HG03025 (cell line): Measurements from ENCODE around the gene HNRNPM.

ENCODE experiments used
- ATAC-seq: cut with Tn5 transposase; IDR thresholded peaks from one replicate; pipeline ENCODE4 v1.9.1; 2021; ENCODE audit warnings: mild to moderate bottlenecking, moderate library complexity; ENCODE audit not compliant: unreplicated experiment, low FRiP score

Gene HNRNPM

DNA sequence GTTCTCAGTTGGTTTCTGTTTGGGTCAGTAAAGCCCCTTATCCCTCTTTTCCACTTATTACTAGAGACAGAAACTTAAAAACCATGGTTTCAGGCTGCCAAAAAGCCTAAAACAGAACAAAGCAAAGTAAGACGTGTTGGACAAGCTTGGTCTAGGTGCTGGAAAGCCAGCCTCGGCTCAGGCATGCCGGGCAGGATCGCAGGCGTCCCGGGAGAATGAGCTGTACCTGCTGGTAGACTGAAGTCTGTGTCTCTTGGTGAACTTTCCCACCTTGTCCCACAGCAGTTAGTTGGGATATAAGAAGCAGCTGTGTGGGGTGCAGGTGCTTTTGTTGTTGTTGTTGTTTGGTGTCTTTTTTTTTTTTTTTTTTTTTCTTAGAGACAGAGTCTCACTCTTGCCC is 36.8 kb downstream of the HNRNPM start:
- no peak for ATAC-seq

GRCh38 chr19:8482696-8483095 is 37.9 kb downstream of the HNRNPM start:
- no peak for ATAC-seq

- no peak for ATAC-seq
These were observed 38.4 kb downstream of the HNRNPM start for GRCh38 chr19:8483165-8483564.

- ATAC-seq = no peak
These were observed 39.6 kb downstream of the HNRNPM start for GRCh38 chr19:8484331-8484894.

DNA sequence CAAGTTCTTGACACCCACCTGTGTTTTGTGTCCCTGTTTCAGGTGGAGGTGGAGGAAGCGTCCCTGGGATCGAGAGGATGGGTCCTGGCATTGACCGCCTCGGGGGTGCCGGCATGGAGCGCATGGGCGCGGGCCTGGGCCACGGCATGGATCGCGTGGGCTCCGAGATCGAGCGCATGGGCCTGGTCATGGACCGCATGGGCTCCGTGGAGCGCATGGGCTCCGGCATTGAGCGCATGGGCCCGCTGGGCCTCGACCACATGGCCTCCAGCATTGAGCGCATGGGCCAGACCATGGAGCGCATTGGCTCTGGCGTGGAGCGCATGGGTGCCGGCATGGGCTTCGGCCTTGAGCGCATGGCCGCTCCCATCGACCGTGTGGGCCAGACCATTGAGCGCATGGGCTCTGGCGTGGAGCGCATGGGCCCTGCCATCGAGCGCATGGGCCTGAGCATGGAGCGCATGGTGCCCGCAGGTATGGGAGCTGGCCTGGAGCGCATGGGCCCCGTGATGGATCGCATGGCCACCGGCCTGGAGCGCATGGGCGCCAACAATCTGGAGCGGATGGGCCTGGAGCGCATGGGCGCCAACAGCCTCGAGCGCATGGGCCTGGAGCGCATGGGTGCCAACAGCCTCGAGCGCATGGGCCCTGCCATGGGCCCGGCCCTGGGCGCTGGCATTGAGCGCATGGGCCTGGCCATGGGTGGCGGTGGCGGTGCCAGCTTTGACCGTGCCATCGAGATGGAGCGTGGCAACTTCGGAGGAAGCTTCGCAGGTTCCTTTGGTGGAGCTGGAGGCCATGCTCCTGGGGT is 41.0 kb downstream of the HNRNPM start:
- no peak for ATAC-seq

DNA sequence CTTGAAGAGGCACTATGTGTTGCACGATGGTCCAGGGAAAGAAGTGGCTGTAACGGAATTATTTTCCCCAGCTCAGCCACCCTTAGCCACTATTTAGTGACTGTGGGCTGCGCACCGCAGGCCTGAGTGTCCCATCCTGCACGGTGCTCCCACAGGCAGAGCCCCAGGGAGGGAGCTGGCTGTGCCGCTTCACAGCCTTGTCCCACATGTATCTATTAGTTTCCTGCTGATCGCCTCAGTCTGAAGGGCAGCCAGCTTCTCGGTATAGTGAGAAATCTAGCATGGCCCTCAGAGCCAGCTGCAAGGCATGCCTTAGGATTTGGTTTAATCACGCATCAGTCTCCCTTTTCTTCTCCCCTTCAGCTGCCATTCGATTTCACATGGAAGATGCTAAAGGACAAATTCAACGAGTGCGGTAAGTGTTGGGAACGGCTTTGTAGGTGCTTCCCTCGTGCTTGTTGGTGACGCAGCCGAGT is 41.9 kb downstream of the HNRNPM start:
- no peak for ATAC-seq

GRCh38 chr19:8487137-8487851 is 42.5 kb downstream of the HNRNPM start:
- no peak for ATAC-seq

DNA sequence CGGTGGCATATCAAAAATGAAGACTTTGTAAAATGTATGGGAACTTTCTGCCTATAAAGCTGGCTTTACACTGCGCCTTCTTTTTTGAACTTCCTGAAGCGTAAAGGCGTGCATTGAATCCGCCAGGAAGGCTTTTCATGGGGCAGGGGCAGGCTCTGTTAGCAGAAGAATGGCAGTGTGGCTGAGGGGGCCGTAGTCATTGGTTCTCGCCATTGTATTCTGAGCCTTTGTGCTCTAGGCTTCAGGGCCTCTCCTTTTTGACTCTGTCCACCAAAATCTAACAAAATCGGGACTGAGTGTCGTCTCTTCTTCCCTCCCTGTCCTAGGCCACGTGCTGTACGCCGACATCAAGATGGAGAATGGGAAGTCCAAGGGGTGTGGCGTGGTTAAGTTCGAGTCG is 43.6 kb downstream of the HNRNPM start:
- ATAC-seq = no peak

DNA sequence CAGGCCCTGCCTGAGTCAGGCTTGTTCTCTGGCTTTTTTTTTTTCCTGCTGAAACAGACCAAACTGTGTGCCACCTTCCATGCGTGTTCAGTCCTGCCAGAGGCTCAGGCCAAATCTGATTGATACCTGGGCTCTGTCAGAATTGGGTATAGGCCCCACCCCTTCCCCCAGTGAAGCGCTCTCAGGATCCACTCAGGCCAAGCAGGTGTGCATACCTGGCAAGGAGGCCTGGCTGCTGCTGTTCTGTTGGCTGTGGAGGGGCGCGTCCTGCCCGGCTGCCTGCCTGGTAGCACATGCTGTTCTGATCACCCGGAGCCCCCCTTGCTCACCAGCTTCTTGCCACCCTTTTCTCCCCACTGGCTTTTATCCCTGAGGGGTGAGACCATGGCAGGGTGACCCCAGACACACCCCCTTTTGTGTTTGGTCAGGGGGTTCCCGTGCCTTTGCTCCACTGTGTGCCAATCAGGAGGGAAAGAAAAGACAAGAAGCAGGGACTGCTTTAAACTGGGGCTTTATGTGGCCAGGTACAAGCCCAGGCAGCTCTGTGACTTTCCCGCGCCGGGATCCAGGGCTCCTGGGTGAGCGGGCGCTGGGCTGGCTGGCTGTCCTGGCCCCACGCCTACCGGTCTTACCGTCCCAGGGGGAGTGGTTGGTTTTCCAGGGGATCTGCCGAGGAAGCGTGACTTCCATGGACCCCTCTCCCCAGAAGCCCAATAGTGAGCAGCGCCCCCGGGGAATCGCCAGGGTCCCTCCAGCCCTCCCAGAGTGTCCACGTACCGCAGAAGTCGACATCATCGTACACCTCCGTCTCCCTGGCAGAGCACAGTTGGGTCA is 45.0 kb downstream of the HNRNPM start:
- ATAC-seq = no peak

DNA sequence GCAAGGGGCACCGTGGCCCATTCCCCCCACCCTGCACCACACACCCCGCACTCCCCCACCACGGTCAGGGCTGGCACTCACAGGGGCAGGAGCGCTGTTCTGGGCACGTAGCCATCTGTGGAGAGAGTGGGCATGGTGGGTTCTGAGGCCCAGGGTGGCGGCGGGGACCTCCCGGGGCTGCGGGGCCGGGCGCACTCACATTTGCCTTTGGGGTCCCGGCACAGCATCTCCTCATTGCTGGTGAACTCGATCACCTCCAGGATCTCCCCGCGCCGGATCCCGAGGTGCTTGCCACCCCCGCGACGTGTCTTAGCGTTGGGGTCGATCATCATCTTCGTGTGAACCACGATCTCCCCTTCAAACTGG is 45.6 kb downstream of the HNRNPM start:
- ATAC-seq = no peak

- ATAC-seq = no peak
These were observed 46.1 kb downstream of the HNRNPM start for GRCh38 chr19:8490873-8491272.

GRCh38 chr19:8491574-8491973 is 46.8 kb downstream of the HNRNPM start:
- ATAC-seq = no peak

GRCh38 chr19:8494158-8494557 is 49.4 kb downstream of the HNRNPM start:
- ATAC-seq = no peak

GRCh38 chr19:8498295-8498694 is 53.5 kb downstream of the HNRNPM start:
- no peak for ATAC-seq

GRCh38 chr19:8499048-8499833 is 54.5 kb downstream of the HNRNPM start:
- no peak for ATAC-seq

- ATAC-seq = no peak
These were observed 55.4 kb downstream of the HNRNPM start for GRCh38 chr19:8500158-8500557.

- ATAC-seq = no peak
These were observed 56.7 kb downstream of the HNRNPM start for GRCh38 chr19:8501516-8501915.

- no peak for ATAC-seq
These were observed 57.2 kb downstream of the HNRNPM start for GRCh38 chr19:8501981-8502380.

- no peak for ATAC-seq
These were observed 58.7 kb downstream of the HNRNPM start for GRCh38 chr19:8503510-8503909.

DNA sequence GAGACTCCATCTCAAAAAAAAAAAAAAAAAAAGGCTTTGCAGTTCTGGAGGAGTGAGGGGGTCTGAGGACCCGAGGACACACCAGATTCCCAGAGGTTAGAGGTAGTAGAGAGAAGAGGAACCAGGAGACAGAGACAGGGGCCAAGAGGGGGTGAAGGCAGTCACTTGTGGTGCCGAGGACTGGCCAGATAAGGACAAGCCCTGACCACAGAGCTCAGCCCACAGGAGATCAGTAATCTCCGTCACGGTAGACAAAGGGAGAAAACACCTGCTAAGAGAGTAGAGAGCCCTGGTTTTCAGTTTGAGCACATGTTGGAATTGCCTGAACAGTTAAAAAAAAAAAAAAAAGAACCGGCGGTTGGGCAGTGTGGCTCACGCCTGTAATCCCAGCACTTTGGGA is 59.4 kb downstream of the HNRNPM start:
- no peak for ATAC-seq
